K562 (cell line): Measurements from ENCODE around the gene PKDREJ. TPM values are rescaled to one million over a fixed set of nuclear protein-coding genes. Genes with fewer than 3 reads are reported as not detected.

Experiments used
- ATAC-seq: fragments of 200-7000 bp; cut with Tn5 transposase; 3 replicates; pipeline ENCODE4 v1.9.1; 2020; ENCODE audit warnings: moderate library complexity
- BruUV-seq: library from RNA; stranded (reverse); fragments of 400-500 nt; replicated peaks from 2 replicates; lab custom pipeline; 2021; lab: Mats Ljungman, UMichigan
- CTCF ChIA-PET: fragments of 300-600 bp; formaldehyde crosslinking; extraction: SDS; loops from one replicate; lab custom pipeline; 2021; ENCODE audit warnings: low intra/inter-chr PET ratio; lab: Yijun Ruan, JAX
- POLR2A ChIA-PET: fragments of 300-600, 350-650 bp; sonication (Branson Sonifier 250); formaldehyde crosslinking; extraction: SDS; loops from one replicate; lab custom pipeline; 2021; ENCODE audit warnings: antibody characterized with exemption, inconsistent platforms; lab: Yijun Ruan, JAX
- DNase-seq, 4 experiments: peaks; one replicate each; pipeline versions ENCODE4 v3.0.0 to v3.0.0-alpha.2; 2011 to 2018; ENCODE audit warnings: low spot score in 3 of 4, mixed read lengths in 3 of 4; ENCODE audit errors: extremely low read depth in 1 of 4
- FAIRE-seq: peaks from 2 replicates; lab custom pipeline; 2011; peaks lifted over from hg19 to GRCh38; lab: Jason Lieb, UNC
- H2AFZ ChIP-seq: 2 replicates; pipeline ENCODE4 v1.6.0; 2011; ENCODE audit warnings: low read depth, low read length, control low read depth, inconsistent platforms
- H3K27ac ChIP-seq: fragments of 200-600 bp; 3 replicates; pipeline ENCODE4 v1.8.0; 2011; ENCODE audit warnings: low read depth, mild to moderate bottlenecking, control low read depth, inconsistent platforms, low read length, moderate library complexity, mixed read lengths; ENCODE audit errors: extremely low read depth
- H3K27me3 ChIP-seq, 2 experiments: fragments of 300-600 bp in 1 of 2; 2 replicates in 1 of 2; 3 replicates in 1 of 2; pipeline versions ENCODE4 v1.6.0 to v1.8.0; 2011; ENCODE audit warnings: inconsistent platforms in 2 of 2, low read length in 2 of 2, mild to moderate bottlenecking in 1 of 2, mixed read lengths in 1 of 2, moderate library complexity in 1 of 2; ENCODE audit not compliant: control insufficient read depth in 2 of 2, insufficient read depth in 2 of 2
- H3K36me3 ChIP-seq: fragments of 300-600 bp; 3 replicates; pipeline ENCODE4 v1.8.0; 2011; ENCODE audit warnings: mild to moderate bottlenecking, low read length, inconsistent platforms; ENCODE audit not compliant: control insufficient read depth, insufficient read depth
- H3K4me1 ChIP-seq, 2 experiments: fragments of 200-600 bp in 1 of 2; replicated peaks in 1 of 2; 2 replicates in 1 of 2; 3 replicates in 1 of 2; pipeline versions ENCODE4 v1.5.1 to v1.8.0; 2011; ENCODE audit warnings: inconsistent platforms in 2 of 2, low read length in 2 of 2, mild to moderate bottlenecking in 1 of 2, mixed read lengths in 1 of 2, moderate library complexity in 1 of 2; ENCODE audit not compliant: control insufficient read depth in 2 of 2, insufficient read depth in 2 of 2
- H3K4me2 ChIP-seq: 2 replicates; pipeline ENCODE4 v1.6.1; 2011; ENCODE audit warnings: low read length, control low read depth, inconsistent platforms, mixed read lengths; ENCODE audit not compliant: insufficient read depth
- H3K4me3 ChIP-seq: fragments of 200-600 bp; sonication (generic), shearing (Covaris generic); 2 replicates; pipeline ENCODE4 v1.5.1; 2016; ENCODE audit warnings: control low read depth, inconsistent platforms
- H3K79me2 ChIP-seq: fragments of 200-600 bp; 3 replicates; pipeline ENCODE4 v1.8.0; 2011; ENCODE audit warnings: low read length, inconsistent platforms; ENCODE audit not compliant: control insufficient read depth, insufficient read depth
- H3K9ac ChIP-seq, 2 experiments: 2 replicates each; pipeline versions ENCODE4 v1.6.0 to v1.6.1; 2011; ENCODE audit warnings: low read depth in 2 of 2, low read length in 2 of 2, control low read depth in 1 of 2, inconsistent platforms in 1 of 2, mild to moderate bottlenecking in 1 of 2, mixed read lengths in 1 of 2; ENCODE audit not compliant: insufficient read depth in 1 of 2
- H3K9me1 ChIP-seq: one replicate; pipeline ENCODE4 v1.6.0; 2011; ENCODE audit warnings: inconsistent platforms, mild to moderate bottlenecking, low read length, moderate library complexity; ENCODE audit not compliant: control insufficient read depth, insufficient read depth
- H3K9me3 ChIP-seq: replicated peaks from 2 replicates; pipeline ENCODE4 v1.5.1; 2011; ENCODE audit warnings: low read depth, low read length, inconsistent platforms; ENCODE audit not compliant: control insufficient read depth, insufficient read depth
- H4K20me1 ChIP-seq: replicated peaks from 2 replicates; pipeline ENCODE4 v1.6.1; 2011; ENCODE audit warnings: low read length, inconsistent platforms, mixed read lengths; ENCODE audit not compliant: control insufficient read depth, insufficient read depth
- E4F1 ChIP-seq: fragments of 250-450 bp; sonication (Bioruptor Pico); IDR thresholded peaks from 2 replicates; pipeline ENCODE4 v1.5.0; 2021; ENCODE audit warnings: mild to moderate bottlenecking, borderline replicate concordance
- HDAC1 ChIP-seq, 2 experiments: fragments of 450-650 bp; IDR thresholded peaks; 2 replicates each; pipeline ENCODE4 v1.6.1; 2016 to 2017; ENCODE audit warnings: inconsistent platforms in 1 of 2, mild to moderate bottlenecking in 1 of 2, moderate library complexity in 1 of 2
- NR3C1 ChIP-seq: sonication (generic); formaldehyde crosslinking; IDR thresholded peaks from 2 replicates; pipeline ENCODE4 v1.8.1; 2022; ENCODE audit warnings: missing genetic modification reagents
- WGBS: fragments of 100-300 bp; shearing (Covaris generic); methylation state at CpG from one replicate; pipeline ENCODE4 v1.1.6; 2016; ENCODE audit warnings: low coverage, mixed read lengths; ENCODE audit not compliant: insufficient coverage; ENCODE audit errors: missing lambda C conversion rate; 5-methylcytosine and 5-hydroxymethylcytosine counted together
- in situ Hi-C: fragments of 300-500 bp; cut with MboI; formaldehyde crosslinking; loops from 4 replicates; pipeline ENCODE4 v1.15.0; 2018; ENCODE audit warnings: inconsistent platforms, mixed read lengths
- intact Hi-C: fragments of 100-400 bp; cut with micrococcal nuclease; formaldehyde crosslinking; loops from 2 replicates; pipeline ENCODE4 v1.14.2; 2022
- polyA plus RNA-seq, 8 experiments: library from polyadenylated mRNA; depleted of rRNA in 4 of 8; stranded (reverse) in 5 of 8; unstranded in 3 of 8; fragments of >200 nt; fragmentation: Nextera tagmentation in 2 of 8; fragmentation: Illumina TruSeq in 1 of 8; extraction: Ambion mirVana in 2 of 8; extraction: Trizol in 1 of 8; gene quantifications; 2 replicates each; pipeline versions ENCODE4 v1.2.1 to v1.2.3, GENCODE V29; 2011 to 2014; ENCODE audit warnings: inconsistent platforms in 1 of 8, missing spikeins in 1 of 8
- total RNA-seq, 7 experiments: library from RNA; depleted of rRNA in 6 of 7; stranded (reverse); fragments of >200 nt in 6 of 7; fragmentation: Illumina TruSeq in 2 of 7; extraction: Trizol in 2 of 7; gene quantifications; 2 replicates each; pipeline versions ENCODE4 v1.2.1 to v1.2.3, GENCODE V29; 2011 to 2021; ENCODE audit warnings: low replicate concordance in 1 of 7
- TF ChIP-seq, protein P1 (sequence below): sonication (generic); formaldehyde crosslinking; IDR thresholded peaks from 2 replicates; pipeline ENCODE4 v1.8.0; 2022; ENCODE audit warnings: mild to moderate bottlenecking, missing genetic modification reagents
- TF ChIP-seq, protein P2 (sequence below): sonication (generic); formaldehyde crosslinking; IDR thresholded peaks from 2 replicates; pipeline ENCODE4 v1.8.0; 2022; ENCODE audit warnings: missing genetic modification reagents, mild to moderate bottlenecking, moderate library complexity, borderline replicate concordance
- TF ChIP-seq, protein P3 (sequence below), 2 experiments: IDR thresholded peaks; 2 replicates each; pipeline ENCODE4 v1.6.1; 2012; ENCODE audit warnings: improper control_type of control experiment in 2 of 2, low read depth in 2 of 2, low read length in 2 of 2, borderline replicate concordance in 1 of 2

The PKDREJ gene
- total and polyA plus RNA-seq, 9 of the 15 experiments (the other 6 are each of a cell fraction or from before 2014, with no cell fraction given): 0.03 TPM; not detected in 8

DNA sequence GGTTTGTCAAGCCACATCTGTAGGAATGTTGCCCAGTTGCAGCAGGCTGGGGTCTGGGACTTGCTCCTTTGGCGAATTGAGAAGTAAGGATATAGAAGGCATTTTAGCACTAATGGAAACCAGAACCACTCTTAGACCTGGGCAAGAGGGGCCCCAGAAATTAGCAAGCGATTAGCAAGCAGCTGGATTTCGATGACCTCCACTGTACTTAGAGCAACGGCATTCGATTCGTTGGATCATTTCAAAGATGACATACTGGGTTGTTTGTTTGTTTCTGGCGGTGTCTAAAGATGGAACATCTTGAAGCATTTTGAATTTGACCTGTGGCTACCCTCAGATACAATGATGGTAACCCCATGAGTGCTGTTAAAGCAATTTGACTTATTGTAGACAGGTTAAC, 11.9 kb downstream of the PKDREJ start (continued):
- no peak for TF ChIP-seq E4F1 (CRISPR knock-in tag)
- TF ChIP-seq, protein P1, sequence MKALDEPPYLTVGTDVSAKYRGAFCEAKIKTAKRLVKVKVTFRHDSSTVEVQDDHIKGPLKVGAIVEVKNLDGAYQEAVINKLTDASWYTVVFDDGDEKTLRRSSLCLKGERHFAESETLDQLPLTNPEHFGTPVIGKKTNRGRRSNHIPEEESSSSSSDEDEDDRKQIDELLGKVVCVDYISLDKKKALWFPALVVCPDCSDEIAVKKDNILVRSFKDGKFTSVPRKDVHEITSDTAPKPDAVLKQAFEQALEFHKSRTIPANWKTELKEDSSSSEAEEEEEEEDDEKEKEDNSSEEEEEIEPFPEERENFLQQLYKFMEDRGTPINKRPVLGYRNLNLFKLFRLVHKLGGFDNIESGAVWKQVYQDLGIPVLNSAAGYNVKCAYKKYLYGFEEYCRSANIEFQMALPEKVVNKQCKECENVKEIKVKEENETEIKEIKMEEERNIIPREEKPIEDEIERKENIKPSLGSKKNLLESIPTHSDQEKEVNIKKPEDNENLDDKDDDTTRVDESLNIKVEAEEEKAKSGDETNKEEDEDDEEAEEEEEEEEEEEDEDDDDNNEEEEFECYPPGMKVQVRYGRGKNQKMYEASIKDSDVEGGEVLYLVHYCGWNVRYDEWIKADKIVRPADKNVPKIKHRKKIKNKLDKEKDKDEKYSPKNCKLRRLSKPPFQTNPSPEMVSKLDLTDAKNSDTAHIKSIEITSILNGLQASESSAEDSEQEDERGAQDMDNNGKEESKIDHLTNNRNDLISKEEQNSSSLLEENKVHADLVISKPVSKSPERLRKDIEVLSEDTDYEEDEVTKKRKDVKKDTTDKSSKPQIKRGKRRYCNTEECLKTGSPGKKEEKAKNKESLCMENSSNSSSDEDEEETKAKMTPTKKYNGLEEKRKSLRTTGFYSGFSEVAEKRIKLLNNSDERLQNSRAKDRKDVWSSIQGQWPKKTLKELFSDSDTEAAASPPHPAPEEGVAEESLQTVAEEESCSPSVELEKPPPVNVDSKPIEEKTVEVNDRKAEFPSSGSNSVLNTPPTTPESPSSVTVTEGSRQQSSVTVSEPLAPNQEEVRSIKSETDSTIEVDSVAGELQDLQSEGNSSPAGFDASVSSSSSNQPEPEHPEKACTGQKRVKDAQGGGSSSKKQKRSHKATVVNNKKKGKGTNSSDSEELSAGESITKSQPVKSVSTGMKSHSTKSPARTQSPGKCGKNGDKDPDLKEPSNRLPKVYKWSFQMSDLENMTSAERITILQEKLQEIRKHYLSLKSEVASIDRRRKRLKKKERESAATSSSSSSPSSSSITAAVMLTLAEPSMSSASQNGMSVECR (CRISPR knock-in tag): no peak
- TF ChIP-seq, all 486 proteins: peak for 0

GRCh38 chr22:46250783-46251125, 12.4 kb downstream of the PKDREJ start:
- no peaks in the 10 kb centered on the region for H4K20me1 ChIP-seq
- FAIRE-seq: no peak
- no peaks in the 10 kb centered on the region for H3K9me1 ChIP-seq
- peak in 1 of 4 experiments; percentile 36 for DNase-seq
- peak overlapping the region; percentile 71 for H3K4me3 ChIP-seq
- no TSS peak for BruUV-seq
- in situ Hi-C loops (no loop called here), intact Hi-C loops (no loop called here)
- H3K27me3 ChIP-seq: no peaks in the 10 kb centered on the region
- ChIA-PET POLR2A (interaction anchor here (0.6 to 2.3 kb wide), 4 partner anchors 10 to 21 kb away, joined by 3 to 12 read pairs (median 3); partner anchors contain the start of gene TTC38), CTCF (no interaction called here)
- peak overlapping the region; percentile 86 to 98 for H3K9ac ChIP-seq
- peak overlapping the region; percentile 89 for H3K4me2 ChIP-seq
- 0% methylated on average over 24 of the region's 25 CpGs for WGBS
- ATAC-seq: peak; percentile 31
- H2AFZ ChIP-seq: peak overlapping the region; percentile 83
- H3K79me2 ChIP-seq: peaks cover 33% of the 10 kb centered on the region
- no peaks in the 10 kb centered on the region for H3K9me3 ChIP-seq
- H3K4me1 ChIP-seq: peaks cover 12 to 35% of the 10 kb centered on the region in 2 experiments
- no peaks in the 10 kb centered on the region for H3K36me3 ChIP-seq
- H3K27ac ChIP-seq: peak overlapping the region; percentile 87
- TF ChIP-seq, protein P2, sequence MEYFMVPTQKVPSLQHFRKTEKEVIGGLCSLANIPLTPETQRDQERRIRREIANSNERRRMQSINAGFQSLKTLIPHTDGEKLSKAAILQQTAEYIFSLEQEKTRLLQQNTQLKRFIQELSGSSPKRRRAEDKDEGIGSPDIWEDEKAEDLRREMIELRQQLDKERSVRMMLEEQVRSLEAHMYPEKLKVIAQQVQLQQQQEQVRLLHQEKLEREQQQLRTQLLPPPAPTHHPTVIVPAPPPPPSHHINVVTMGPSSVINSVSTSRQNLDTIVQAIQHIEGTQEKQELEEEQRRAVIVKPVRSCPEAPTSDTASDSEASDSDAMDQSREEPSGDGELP (CRISPR knock-in tag): 0 out of 2 replicates have a peak, but pooled peaks have one; percentile 10
- TF ChIP-seq, protein P3, sequence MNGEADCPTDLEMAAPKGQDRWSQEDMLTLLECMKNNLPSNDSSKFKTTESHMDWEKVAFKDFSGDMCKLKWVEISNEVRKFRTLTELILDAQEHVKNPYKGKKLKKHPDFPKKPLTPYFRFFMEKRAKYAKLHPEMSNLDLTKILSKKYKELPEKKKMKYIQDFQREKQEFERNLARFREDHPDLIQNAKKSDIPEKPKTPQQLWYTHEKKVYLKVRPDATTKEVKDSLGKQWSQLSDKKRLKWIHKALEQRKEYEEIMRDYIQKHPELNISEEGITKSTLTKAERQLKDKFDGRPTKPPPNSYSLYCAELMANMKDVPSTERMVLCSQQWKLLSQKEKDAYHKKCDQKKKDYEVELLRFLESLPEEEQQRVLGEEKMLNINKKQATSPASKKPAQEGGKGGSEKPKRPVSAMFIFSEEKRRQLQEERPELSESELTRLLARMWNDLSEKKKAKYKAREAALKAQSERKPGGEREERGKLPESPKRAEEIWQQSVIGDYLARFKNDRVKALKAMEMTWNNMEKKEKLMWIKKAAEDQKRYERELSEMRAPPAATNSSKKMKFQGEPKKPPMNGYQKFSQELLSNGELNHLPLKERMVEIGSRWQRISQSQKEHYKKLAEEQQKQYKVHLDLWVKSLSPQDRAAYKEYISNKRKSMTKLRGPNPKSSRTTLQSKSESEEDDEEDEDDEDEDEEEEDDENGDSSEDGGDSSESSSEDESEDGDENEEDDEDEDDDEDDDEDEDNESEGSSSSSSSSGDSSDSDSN (IDR thresholded peaks at IDR 0.05; ENCODE audit: borderline replicate concordance in 1 of 2, low read depth in 2 of 2, low read length in 2 of 2): 0 out of 4 replicates have a peak, but pooled peaks of 1 of the 2 experiments have one; percentile 12
- TF ChIP-seq HDAC1 (IDR thresholded peaks at IDR 0.05) (peak in 1 of 2 experiments; percentile 11; a peak in 1 of 4 replicates), NR3C1 (CRISPR knock-in tag) (peak; percentile 31; the same call in 1 of the 2 replicates)
